Vagina (tissue), 2 donors: ENCODE results near the gene LST1.

ENCODE experiments used
- CTCF ChIP-seq, 3 experiments: fragments of 450-650 bp in 2 of 3; fragments of 200-600 bp in 1 of 3; sonication (generic) in 1 of 3; IDR thresholded peaks; one replicate each; pipeline ENCODE4 v1.5.1; 2017 to 2019; ENCODE audit warnings: antibody characterized with exemption in 3 of 3, mild to moderate bottlenecking in 2 of 3, moderate library complexity in 2 of 3
- POLR2A ChIP-seq, 2 donors: fragments of 450-650 bp; IDR thresholded peaks; one replicate each; pipeline ENCODE4 v1.6.1; 2017; ENCODE audit warnings: antibody characterized with exemption in 2 of 2, mild to moderate bottlenecking in 2 of 2, moderate library complexity in 2 of 2
- POLR2AphosphoS5 ChIP-seq, 2 donors: sonication (generic); formaldehyde crosslinking; IDR thresholded peaks; one replicate each; pipeline ENCODE4 v1.9.0; 2017; ENCODE audit warnings: antibody characterized with exemption in 2 of 2, mild to moderate bottlenecking in 2 of 2, low read depth in 1 of 2; ENCODE audit not compliant: insufficient read depth in 1 of 2

GRCh38 chr6:31619805-31620585 lies 33.9 kb downstream of the LST1 start:
- TF ChIP-seq CTCF (IDR thresholded peaks at IDR 0.05) = no peak
- TF ChIP-seq POLR2A (IDR thresholded peaks at IDR 0.05) = peak; percentile 83 to 90
- TF ChIP-seq POLR2AphosphoS5 (IDR thresholded peaks at IDR 0.05; ENCODE audit: insufficient read depth in 1 of 2, low read depth in 1 of 2) = peak; percentile 82 to 98
